Peyer's patch (tissue), 4 donors: ENCODE measurements around the gene PAPOLB.

Source experiments
- POLR2A ChIP-seq, 2 donors: fragments of 450-650 bp; IDR thresholded peaks; one replicate each; pipeline ENCODE4 v1.5.1; 2017; ENCODE audit warnings: antibody characterized with exemption in 2 of 2, mild to moderate bottlenecking in 2 of 2, moderate library complexity in 2 of 2
- TF ChIP-seq, protein P1 (sequence below), 6 experiments: fragments of 450-650 bp in 4 of 6; fragments of 200-600 bp in 2 of 6; sonication (generic) in 1 of 6; IDR thresholded peaks; one replicate each; pipeline ENCODE4 v1.5.1; 2017 to 2019; ENCODE audit warnings: antibody characterized with exemption in 6 of 6, mild to moderate bottlenecking in 3 of 6, moderate library complexity in 1 of 6

DNA sequence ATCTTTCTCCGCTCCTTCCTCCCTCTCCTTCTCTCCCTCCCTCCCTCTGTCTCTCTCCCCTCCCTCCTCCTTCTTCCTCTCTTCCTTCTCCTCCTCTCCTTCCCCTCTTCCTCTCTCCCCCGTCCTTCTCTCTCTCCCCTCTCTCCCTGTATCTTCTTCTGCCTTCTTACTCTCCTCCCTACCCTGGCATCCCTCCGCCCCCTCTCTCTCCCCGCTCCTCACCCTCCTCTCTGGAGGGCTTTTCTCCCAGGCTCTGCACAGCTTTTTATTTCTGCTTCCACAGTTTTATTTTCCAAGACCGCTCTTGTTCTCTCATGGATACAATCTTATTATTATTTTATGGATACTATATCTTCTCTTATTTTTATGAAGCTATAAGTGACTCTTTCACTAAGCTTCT is 53.8 kb downstream of the PAPOLB start:
- TF ChIP-seq, protein P1, sequence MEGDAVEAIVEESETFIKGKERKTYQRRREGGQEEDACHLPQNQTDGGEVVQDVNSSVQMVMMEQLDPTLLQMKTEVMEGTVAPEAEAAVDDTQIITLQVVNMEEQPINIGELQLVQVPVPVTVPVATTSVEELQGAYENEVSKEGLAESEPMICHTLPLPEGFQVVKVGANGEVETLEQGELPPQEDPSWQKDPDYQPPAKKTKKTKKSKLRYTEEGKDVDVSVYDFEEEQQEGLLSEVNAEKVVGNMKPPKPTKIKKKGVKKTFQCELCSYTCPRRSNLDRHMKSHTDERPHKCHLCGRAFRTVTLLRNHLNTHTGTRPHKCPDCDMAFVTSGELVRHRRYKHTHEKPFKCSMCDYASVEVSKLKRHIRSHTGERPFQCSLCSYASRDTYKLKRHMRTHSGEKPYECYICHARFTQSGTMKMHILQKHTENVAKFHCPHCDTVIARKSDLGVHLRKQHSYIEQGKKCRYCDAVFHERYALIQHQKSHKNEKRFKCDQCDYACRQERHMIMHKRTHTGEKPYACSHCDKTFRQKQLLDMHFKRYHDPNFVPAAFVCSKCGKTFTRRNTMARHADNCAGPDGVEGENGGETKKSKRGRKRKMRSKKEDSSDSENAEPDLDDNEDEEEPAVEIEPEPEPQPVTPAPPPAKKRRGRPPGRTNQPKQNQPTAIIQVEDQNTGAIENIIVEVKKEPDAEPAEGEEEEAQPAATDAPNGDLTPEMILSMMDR (IDR thresholded peaks at IDR 0.05), result no peak
- no peak for TF ChIP-seq POLR2A (IDR thresholded peaks at IDR 0.05)
